NCI-H2196 (cell line): Measurements from ENCODE around the gene FKBP10.

Source experiments
- DNase-seq: peaks from one replicate; lab custom pipeline; 2025; ENCODE audit not compliant: unreplicated experiment; lab: John Stamatoyannopoulos, UW

Gene FKBP10

DNA sequence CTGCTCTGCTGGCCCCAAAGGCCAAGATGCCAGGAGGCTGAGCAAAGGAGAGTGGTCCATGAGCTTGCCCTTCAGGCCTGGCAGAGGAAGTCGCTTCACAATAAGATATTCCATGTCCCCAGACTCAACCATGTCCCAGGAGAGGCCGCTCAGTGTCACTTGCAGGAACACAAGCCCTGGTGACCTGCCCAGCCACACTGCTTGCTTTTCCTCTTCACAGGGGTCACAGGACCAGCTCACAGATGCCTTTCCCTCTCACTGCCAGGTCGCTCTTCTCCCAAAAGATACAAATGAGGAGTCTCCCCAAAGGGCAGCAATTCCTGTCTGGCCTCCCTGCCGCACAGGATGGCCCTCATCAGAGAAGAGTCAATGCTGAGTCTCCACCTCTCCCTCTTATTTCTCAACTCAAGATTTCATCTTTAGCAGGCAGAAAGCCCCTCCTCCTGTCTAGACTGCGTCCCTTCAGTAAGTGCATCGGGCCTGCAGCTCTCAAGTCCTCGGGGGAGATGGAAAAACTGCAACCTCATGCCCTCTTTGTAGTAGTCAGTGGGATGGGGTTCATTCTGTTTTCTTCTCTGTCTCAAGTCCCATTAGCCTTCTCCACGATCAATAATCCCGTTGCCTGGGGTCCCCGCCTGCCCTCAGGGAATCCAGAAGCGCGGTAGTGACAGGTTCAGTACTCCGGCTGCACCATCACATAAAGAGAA is 31.2 kb upstream of the FKBP10 start:
- DNase-seq: no peak

DNA sequence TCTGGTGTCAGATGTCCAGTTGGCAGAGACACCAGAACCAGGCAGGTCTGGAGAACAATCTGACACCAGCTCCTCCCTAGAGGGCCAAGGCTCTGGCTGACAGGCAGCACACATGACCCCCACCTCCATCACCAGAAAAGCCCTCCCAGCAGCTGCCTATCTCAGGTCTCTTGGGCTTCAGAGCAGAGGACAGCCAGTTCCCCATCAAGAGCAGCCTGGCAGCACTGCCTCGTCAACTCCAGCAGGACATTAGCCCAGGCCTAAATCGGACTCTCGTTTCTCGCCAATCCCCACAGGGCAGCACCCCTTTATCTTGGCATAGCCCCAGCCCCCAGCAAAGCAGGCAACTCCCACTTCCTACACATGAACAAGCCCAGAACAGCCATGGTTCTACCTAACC is 30.7 kb upstream of the FKBP10 start:
- DNase-seq: no peak

DNA sequence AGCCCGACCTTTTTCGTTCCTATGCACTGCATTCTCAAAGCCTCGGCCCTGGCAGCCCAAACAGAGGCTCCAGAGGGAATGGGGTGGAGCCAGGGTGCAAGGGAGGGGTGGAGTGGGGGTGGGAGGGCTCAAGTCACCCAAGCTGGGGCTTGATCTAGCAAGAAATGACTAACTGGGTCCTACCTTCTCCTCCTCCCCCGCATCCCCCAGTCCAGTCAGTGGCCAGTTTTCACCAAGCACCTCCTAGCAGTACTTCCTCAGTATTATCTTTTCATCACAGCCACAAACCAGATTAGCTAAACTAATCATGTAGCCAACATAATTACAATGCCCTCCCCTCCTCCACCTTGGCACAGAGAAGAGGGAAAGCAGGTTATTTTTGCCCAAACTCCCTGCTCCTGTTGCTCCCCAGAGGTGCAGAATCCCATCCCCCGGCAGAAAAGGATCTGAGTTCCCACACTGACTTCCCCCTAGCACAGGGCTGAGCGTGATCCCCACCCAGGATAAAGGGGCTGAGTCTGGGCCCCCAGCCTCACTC is 28.5 kb upstream of the FKBP10 start:
- DNase-seq: peak; percentile 5

DNA sequence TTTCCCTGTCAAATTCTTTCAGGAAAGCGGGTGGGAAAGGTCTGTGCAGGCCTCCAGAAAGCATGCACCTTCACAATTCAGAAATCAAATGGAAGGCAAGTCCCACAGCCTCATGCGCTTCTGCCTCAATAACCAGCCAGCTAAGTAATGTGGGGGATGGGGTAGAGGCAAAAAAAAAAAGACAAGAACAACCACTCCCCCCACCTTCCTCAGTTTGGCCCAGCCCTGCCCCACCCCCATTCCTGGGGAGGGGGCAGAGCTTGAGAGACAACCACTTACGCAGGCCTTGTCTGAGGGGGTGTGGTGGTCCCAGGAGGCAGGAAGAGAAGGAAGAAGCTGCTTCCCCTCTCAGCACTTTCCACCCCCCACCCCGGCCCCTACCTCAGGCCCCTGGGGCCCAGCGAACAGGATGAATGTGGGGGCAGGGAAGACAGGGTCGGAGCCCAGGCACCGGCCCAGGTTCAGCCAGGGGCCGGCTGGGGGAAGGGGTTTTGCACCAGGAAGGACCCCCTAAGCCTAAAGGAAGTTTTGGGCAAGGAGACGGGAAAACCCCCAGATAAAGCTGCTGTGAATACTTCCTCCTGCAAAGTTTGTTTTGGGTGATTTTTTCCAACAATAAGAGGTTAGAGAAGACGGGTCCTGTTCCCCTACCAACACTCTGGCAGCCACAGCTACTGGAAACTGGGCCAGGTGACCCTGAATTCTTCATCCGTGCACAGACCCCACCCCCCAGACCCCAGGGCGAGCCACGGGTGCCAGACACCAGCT is 27.5 kb upstream of the FKBP10 start:
- DNase-seq: no peak

DNA sequence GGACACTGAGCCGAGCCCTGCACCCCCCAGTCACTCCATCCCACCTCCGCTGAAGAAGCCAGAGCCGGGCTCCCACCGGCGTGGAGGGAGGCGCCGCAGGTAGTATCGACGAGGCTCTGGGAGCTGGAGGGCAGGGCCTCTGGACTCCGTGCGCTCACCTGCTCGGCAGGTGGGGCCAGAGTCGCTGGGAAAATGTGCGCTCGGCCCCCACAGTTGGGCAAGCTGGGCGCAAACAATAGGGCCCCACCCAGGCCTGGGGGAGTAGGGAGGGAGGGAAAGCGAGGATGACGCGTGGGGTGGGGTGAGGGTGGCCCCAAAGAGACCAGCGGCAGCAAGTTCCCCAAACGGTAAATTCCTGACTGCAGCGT is 27.0 kb upstream of the FKBP10 start:
- DNase-seq: peak; percentile 8

DNA sequence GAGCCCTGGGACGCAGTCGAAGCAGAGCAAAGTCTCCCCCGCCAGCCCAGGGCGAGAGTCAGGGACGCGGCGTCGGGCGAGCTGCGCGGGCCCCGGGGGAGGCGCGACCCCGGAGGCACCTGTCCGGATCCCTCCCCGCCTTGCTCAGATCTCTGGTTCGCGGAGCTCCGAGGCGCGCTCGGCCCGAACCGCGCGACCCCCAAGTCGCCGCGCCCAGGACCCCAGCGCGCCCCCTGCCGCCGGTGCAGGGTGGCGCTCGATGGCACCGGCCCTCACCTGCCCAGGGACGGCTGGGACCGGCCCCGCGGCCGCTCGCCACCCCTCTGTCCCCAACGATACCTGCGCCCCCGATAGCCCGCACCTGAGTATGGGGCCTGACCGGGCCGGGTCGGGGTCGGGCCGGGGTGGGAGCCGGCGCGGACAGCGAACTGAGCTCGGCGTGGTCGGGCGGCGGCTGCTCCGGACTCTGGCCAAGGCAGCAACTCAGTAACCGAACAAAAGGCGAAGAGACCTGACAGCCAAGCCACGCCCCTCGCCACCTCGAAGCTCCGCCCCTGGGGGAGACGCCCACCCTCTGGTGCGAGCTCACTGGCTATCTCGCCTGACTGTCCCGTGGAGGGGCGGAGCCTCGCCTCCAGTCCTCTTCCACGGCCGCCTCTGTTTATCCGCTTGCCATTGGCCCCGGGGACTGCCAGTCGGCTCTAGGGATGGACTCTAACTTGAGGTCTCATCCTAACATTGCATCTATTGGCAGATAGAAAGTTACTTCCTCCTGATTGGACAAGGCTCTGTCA is 26.4 kb upstream of the FKBP10 start, which contains the start of gene JUP:
JUP (minus strand) TSS at position 485 of the 794 bp plus-strand sequence. CDS start 14,857 bp downstream, outside the sequence.
- peak; percentile 94 for DNase-seq

DNA sequence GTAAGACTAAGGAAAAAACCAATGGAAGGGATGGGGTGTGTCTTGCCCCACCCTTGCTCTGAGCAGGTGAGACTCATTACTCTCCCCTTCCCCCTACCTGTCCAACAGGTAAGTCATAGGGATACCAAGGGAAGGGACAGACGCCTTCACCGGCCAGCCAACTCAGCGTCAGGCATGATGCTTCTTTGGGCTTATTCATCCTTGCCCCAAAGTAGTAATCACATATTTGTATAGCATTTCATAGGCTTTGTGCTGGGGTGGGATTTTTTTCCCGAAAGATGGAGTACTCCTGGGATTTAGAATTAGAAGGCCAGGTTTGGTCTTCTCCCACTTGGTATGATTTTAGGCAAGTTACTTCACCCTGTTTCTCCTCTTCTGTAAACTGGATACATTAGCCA is 25.8 kb upstream of the FKBP10 start:
- no peak for DNase-seq

DNA sequence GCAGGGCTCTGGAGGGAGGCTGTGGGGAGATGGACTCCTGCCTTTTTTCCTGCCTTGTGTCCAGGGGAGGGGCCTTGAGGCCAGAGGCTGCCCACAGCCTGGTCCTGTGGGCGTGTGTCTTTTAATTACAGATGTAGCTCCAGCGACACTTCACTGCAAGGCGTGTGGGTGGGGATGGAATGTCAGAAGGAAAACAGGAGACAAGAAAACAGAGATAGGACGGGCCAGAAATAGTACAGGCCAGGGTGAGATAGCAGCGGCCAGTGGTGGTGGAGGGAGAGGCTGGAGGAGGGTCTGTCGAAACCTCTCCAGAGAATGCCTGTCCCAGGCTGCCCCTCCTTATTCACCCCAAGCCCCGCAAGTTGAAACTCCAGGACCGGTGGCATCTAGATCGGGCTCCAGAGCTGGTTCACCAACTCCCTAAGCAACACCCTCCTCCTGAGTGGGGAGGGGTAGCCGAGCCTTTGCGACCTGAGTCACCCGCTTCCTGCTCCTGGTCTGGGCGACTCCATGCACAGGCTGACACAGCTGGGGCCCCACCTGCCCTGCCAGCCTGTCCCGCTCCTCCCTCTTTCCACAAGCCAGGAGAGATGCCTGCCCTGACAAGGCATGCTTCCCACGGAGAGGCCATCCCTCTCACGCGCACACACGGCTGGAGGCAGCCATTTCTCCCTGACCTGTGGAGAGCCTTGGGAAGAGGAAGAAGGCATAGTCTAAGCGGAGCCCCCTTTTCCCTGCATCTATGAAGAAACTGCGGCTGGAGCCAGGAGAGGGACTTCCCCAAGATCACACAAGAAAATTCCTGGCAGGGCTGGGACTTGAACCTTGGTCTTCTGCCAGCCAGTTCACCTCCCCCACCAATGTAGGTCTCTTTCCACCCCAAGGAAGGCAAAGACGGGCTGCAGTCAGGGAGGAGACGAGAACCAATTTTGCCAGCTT is 19.7 kb upstream of the FKBP10 start:
- DNase-seq: peak; percentile 2

DNA sequence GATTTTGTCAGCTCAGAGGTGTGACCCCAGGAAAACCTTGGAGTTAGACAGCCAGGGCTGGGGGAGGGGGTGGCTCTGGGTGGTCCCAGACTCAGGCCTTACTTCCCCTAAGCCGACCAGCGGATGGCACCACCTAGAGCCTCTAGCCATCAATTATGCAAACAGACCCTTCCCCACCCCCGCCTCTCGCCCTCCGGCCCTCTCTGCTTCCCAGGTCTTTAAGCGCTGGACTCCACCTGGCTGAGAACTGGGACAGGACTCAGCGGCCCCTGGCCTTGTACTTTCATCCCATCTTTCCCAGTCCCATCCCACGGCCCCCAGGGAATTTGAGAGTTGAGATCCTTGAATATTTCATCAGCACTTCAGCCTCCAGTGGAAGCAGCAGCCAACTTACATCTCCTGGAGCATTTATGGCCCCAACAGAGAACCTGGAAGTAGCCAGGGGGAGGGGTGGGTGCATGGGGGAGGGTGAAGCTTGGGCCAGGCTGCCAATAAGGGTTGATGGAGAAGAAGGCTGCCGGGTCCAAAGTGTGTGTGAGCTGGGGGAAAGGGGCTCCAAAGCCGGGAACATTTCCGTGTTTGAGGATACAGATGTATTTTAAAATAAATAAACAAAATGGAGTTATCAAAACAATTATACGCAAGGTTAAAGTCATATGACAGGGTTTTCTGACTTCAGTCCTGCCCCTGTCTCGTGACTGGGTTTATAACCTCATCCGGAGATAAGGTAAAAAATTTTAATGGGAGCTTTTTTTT is 18.8 kb upstream of the FKBP10 start:
- no peak for DNase-seq

DNA sequence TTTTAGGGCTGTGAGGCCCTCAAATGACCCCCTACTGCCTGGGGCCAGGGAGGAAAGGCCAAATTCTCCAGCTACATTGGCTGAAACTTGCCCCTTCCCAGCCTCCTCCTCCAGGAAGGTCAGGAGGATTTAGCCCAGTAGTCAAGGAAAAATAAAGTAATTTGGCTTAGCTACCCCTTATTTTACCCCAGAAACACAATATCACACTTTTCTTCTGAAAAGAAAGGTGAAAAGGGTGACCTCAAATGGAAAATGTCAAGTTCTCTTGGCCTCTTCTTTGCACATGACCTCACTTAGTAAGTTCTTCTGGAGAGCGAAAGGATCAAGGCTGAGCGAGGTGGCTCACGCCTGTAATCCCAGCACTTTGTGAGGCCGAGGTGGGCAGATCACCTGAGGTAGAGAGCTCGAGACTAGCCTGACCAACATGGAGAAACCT is 18.2 kb upstream of the FKBP10 start:
- DNase-seq: no peak

DNA sequence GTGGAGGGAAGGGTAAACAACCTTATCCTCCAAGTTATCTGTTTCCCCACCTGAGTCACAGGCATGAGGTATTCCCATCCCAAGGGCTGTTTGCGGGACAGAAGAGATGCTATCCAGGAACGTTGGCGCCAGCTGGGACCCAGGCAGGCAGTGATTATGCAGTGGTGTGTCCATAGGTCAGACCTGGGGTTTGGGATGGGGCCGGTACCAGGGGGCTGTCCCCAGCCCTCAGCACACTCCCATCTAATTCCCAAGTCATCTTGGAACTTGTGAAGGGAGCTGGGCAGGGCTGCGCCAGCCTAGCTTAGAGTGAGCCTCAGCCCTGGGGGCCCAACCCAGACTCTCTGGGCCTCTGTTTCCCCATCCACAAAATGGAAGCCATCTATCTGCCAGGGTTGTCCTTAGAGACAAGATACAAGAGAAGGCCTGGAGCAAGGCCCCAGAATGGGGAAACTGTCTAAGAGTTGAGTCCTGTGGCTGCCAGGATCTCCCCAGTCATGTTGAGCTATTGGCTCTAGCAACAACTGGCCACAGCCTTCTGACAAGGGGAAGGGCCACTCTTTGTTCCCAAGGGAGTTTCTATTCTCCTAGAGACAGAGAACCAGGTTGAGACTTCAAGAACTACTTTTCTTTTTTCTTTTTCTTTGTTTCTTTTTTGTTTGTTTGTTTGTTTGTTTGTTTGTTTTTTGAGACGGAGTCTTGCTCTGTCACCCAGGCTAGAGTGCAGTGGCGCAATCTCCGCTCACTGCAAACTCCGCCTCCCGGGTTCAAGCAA is 16.5 kb upstream of the FKBP10 start:
- DNase-seq: no peak

DNA sequence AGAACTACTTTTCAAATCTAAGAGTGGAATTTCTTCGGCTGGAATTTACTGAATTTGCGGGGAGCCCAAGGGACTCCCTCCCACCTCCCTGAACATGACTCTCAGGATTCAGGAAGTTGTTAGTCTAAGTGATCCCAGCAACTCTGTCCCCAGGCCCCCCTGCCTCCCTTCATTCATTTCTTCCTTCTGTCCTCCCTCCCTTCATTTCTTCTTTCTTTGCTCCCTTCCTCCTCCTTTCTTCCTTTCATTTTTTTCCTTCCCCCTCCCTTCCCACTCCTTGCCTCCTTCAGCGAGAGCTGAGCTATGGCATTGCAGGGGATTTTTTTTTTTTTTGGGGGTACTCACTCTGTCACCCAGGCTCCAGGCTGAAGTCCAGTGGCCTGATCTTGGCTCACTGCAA is 15.4 kb upstream of the FKBP10 start:
- DNase-seq: no peak

DNA sequence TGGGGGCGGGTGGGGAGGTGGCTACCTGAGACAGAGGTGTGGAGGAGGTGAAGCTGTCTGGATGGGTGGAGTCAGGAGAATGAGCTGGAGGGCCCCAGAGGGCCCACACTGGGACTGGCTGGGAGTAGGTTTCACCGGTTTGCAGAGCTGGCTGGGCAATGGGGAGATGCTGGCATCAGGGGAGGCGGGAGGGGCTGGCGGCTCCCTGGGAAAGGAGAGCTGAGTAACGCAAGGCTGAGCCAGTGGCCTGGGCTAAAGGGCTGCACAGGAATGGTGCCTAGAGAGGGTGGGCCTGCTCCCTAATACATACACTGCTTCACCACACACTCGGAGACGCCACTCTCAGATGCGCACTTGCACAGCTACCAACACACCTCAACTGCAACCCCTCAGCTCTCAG is 13.4 kb upstream of the FKBP10 start:
- DNase-seq: no peak

DNA sequence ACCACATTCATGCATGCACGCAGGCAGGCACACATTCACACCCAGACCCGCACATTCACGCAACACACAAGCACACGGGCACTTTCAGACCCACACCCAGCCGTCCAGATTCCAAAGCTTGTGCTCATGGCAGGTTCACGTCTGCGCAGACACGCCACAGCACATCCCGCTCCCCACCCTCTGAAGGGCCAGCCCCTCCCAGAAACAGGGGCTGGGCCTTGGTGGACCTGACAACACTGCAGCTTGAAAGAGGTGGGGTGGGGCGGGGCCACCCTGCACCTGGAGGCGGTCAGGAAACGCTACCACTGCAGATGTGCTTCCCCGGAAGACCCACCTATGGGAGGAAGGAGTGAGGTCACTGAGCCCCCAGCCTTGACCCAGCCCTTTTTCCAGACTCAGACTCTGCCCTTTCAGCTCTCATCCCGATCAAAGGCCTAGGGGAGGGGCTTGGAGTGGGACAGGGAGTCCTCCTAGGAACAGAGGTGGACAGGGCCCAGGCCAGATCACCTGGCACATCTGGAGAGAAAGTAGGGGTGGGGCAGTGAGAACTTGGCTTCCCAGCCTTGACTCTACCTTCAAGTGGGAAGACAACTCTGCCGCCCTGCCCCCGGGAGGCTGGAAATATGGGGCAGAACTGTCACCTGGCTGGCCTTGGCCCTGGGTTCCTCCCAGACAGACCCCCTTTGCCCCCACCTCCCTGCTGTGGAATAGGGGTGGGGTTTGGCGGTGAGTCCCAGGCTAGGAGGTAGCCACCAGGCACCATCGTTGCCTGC is 12.0 kb upstream of the FKBP10 start:
- DNase-seq: no peak

DNA sequence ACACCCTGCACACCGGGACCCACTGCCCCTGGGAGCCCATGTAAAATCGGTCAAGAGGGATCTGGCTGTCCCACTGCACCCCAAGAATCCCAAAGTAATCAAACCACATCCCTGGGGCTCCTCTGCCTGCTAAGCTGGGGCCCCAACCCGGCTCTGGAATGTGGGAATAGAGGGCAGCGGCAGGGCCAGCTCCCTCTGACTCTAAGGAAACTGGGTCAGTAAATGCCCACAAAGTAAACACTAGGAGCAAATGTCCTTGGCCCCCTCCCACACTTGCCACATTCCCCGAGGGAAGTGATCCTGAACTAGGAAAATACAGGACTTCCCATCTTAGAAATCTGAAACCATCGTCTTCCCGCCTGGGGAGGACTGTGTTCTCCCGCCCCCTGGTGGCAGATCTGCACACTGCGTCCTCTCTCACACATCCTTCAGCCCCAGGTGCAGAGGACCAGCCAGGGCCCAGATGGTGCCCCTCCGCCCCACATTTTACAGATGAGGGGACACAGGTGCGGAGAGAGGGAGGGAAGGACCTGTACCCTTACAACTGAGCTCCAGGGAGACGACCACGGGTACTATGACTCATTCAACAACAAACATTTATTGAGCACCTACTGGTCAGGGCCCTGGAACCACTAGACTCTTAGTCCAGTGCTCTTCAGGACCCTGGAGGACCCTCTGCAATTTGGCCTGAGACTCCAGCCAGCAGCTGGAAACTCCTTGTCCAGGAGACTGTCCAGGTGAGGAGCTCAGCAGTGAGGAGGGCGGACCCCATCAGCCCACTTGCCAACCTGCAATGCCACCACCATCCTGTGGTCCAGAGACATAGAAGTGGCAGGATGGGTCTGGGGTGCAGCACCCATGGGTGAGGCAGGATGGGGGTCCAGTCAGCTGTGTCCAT is 11.2 kb upstream of the FKBP10 start:
- peak; percentile 55 for DNase-seq

DNA sequence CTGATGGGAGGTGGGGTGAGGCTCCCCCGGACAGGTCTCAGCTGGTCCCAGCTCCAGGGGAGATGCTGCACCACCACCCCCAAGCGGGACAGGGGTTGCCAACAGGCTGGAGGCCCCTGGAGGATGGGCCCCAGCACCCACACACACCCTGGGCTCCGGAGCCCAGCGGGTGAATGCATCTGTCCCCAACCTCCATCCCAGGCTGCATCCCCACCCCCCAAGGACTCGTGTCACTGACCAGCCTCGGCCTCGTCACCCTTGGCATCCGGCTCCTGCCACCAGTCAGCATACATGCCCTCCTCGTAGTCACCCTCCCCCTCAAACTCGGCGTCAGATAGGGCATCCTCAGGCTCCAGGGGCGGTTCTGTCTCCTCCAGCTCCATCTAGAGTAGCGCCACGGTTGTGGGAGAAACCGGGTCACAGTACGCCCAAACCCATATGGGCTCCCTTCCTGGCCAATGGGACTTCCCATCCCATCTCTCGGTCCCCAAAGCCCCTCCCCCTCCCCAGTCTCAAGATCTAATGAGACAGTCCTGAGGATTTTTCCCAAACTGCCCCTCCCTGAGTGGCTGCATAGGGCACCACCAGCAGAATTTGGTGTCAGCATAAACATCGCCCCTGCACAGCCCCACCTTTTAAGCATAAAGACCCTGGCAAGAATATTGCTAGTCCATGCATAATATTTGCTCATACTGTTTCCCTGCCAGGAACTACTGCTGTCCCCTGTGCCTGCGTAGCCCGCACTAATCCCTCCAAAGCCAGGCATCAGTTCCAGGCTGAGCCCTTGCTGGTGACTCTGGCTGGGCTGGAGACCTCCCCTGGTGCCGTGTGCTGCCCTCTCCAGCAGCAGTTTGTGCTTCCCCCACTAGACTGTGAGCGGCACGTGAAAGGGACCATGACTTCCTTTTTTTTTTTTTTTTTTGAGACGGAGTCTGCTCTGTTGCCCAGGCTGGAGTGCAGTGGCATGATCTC is 9.5 kb upstream of the FKBP10 start:
- DNase-seq: no peak
